Measurements from ENCODE around the gene GAGE12H.
A peak's percentile ranks its signal among the peaks of the same experiment; 100 is the strongest.
"Not testable (repeated sequence)": the region's sequence is repeated elsewhere in the genome, so short reads cannot be mapped to it uniquely, and the experiment has no call there.

GAGE12H gene

GRCh38 chrX:49579649-49580048 lies at the start of gene GAGE12H:
Gene GAGE12H, plus strand, starts transcription at chrX:49579949. Its CDS starts 1,155 bp downstream, at chrX:49581104.
- DNase-seq, result not testable (repeated sequence)

- not testable (repeated sequence) for DNase-seq
These were observed 47.9 kb upstream of the GAGE12H start, which contains the start of gene GAGE12C for GRCh38 chrX:49531877-49532276. Gene GAGE12C, plus strand, starts transcription at chrX:49532177. Its CDS starts 1,155 bp downstream, at chrX:49533332.

DNA sequence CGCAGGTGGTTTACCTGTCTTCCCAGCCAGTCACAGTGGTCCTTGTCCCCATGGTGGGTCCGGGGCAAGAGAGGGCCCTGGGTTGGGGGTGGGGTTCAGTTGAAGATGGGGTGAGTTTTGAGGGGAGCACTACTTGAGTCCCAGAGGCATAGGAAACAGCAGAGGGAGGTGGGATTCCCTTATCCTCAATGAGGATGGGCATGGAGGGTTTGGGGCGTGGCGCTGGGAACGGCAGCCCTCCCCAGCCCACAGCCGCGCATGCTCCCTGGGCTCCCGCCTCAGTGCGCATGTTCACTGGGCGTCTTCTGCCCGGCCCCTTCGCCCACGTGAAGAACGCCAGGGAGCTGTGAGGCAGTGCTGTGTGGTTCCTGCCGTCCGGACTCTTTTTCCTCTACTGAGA lies 38.3 kb upstream of the GAGE12H start, which contains the start of gene GAGE12D:
GAGE12D (plus strand) TSS at position 301 of the 400 bp plus-strand sequence. CDS start 1,155 bp downstream, outside the sequence.
- DNase-seq, result not testable (repeated sequence)

- DNase-seq, result not testable (repeated sequence)
These were observed 28.8 kb upstream of the GAGE12H start, which contains the start of gene GAGE12E for GRCh38 chrX:49550989-49551388. Gene GAGE12E, plus strand, starts transcription at chrX:49551289. Its CDS starts 1,155 bp downstream, at chrX:49552444.

DNA sequence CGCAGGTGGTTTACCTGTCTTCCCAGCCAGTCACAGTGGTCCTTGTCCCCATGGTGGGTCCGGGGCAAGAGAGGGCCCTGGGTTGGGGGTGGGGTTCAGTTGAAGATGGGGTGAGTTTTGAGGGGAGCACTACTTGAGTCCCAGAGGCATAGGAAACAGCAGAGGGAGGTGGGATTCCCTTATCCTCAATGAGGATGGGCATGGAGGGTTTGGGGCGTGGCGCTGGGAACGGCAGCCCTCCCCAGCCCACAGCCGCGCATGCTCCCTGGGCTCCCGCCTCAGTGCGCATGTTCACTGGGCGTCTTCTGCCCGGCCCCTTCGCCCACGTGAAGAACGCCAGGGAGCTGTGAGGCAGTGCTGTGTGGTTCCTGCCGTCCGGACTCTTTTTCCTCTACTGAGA lies 19.2 kb upstream of the GAGE12H start, which contains the start of gene GAGE12F:
GAGE12F (plus strand) TSS at position 301 of the 400 bp plus-strand sequence. CDS start 1,155 bp downstream, outside the sequence.
- not testable (repeated sequence) for DNase-seq

DNA sequence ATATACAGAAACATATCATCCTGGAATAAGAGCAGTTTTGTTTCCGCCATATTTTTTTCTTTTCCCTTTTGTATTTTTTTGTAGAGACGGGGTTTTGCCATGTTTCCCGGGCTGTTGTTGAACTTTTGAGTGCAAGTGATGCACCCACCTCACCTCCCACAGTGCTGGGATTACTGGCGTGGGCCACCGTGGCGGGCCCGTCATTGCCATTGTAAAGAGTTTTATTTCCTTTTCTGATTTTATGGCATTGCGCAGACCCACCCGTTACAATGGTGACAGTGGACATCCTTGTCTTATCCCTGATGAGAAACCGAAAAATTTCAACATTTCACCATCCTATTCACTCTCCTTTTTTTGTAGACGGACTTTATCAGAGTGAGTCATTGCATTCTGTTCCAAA lies 11.0 kb upstream of the GAGE12H start:
- not testable (repeated sequence) for DNase-seq

DNA sequence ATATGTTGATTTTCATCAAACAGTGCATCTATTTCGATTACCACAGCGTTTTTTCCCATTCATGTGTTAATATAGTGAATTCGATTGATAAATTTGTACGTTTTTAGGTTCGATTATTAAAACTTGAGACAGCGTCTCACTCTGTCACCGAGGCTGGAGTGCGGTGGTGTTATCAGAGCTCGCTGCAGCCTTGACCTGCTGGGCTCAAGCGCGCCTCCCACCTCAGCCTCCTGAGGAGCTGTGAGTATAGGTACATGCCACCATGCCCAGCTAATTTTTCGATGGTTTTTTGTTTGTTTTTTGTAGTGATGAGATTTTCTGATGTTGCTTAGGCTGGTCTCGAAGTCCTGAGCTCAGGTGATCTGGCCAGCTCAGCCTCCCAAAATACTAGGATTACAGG lies 10.6 kb upstream of the GAGE12H start:
- DNase-seq, result not testable (repeated sequence)

DNA sequence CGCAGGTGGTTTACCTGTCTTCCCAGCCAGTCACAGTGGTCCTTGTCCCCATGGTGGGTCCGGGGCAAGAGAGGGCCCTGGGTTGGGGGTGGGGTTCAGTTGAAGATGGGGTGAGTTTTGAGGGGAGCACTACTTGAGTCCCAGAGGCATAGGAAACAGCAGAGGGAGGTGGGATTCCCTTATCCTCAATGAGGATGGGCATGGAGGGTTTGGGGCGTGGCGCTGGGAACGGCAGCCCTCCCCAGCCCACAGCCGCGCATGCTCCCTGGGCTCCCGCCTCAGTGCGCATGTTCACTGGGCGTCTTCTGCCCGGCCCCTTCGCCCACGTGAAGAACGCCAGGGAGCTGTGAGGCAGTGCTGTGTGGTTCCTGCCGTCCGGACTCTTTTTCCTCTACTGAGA lies 9.6 kb upstream of the GAGE12H start, which contains the start of gene GAGE12G:
GAGE12G (plus strand) TSS at position 301 of the 400 bp plus-strand sequence. CDS start 1,155 bp downstream, outside the sequence.
- not testable (repeated sequence) for DNase-seq

GRCh38 chrX:49589196-49589595 lies 9.4 kb downstream of the GAGE12H start, which contains the start of gene GAGE2A:
Gene GAGE2A, plus strand, starts transcription at chrX:49589496. Its CDS starts 1,155 bp downstream, at chrX:49590651.
- DNase-seq, result not testable (repeated sequence)

- DNase-seq, result not testable (repeated sequence)
These were observed 10.2 kb downstream of the GAGE12H start for GRCh38 chrX:49589769-49590478.

- DNase-seq, result not testable (repeated sequence)
These were observed 10.7 kb downstream of the GAGE12H start for GRCh38 chrX:49590488-49590887.

DNA sequence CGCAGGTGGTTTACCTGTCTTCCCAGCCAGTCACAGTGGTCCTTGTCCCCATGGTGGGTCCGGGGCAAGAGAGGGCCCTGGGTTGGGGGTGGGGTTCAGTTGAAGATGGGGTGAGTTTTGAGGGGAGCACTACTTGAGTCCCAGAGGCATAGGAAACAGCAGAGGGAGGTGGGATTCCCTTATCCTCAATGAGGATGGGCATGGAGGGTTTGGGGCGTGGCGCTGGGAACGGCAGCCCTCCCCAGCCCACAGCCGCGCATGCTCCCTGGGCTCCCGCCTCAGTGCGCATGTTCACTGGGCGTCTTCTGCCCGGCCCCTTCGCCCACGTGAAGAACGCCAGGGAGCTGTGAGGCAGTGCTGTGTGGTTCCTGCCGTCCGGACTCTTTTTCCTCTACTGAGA lies 19.0 kb downstream of the GAGE12H start, which contains the start of gene GAGE1:
GAGE1 (plus strand) TSS at position 301 of the 400 bp plus-strand sequence. CDS start 1,155 bp downstream, outside the sequence.
- not testable (repeated sequence) for DNase-seq

DNA sequence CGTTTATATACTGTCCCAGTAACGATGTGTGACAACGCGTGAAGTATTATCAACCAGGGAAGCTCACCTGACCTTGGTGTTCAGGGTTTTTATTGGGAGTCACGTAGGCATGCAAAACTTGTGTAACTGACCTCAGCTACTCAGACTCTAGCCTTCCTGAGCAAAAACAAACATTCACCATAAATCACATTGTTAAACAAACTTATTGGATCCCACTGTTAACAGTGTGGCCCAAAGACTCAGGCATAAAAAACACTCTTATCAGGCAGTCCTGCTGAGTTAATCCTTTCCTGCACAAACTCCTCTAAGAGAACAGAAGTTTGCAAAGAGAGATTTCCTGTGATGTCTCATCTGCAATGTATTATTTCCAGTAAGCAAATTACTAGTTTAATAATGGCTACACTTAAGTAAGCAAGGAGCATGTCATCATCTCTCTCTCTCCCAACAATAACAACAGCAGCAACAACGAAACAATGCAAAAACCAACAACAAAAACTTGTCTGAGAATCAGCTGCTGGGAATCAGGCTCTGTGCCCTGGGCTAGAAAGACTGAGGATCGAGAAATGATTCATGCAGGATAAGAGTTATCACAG lies 31.1 kb downstream of the GAGE12H start:
- DNase-seq, result no peak

DNA sequence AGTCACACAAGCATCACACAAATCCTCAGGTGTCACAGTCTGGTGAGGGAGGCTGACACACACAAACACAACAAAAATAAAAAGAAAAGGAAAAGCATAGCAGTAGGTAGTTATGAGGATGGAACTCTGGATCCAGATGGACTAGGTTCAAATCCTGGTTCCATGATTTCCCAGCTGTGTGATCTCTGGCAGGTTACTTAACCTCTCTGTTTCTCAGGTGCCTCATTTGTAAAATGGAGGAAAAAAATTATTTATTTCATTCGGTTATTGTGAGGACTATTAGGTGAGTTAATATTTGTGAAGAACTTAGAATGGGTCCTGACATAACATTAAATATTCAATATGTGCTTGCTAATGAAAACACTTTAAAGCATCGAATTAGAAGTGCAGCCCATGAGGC lies 38.8 kb downstream of the GAGE12H start:
- no peak for DNase-seq

DNA sequence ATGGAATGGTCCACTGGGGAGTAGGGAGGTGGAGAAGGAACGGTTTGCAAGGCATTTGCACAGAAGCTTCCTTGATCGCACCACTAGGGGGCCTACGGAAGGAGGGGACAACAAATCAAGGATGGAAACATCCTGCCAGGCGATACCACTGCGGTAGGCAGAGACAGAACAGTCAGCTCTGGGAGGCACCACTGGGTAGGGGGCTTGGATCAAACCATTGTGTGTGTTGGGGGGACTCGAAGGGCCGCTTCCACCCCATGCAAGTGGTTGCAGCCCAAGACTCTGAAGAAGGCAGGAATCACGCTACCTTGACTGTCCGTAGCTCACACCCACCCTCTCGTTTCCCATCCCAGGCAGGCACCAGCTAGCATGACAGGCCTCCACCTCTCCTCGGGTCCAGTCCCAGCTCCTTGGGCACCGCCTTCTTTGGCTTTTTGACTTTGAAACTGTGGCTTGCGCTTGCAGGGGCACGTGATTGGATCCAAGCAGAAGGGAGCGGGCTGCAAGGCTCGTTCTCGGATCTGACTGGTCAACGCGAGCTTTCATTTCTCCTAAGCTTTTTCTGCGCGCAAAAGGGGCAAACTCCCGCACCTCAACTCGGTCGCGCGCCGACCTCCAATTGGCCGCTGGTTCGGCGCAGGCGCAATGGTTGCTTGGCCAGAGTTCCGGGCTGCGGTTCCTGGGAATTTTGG lies 47.5 kb downstream of the GAGE12H start:
- peak in 4 of 51 donors; percentile 1 to 24 (median 11) for DNase-seq

Measured in hypothalamus (tissue), 51 donors.